GM21737 (cell line): Measurements from ENCODE around the gene PHOSPHO2.

Experiments
- ATAC-seq: cut with Tn5 transposase; IDR thresholded peaks from one replicate; pipeline ENCODE4 v1.9.1; 2021; ENCODE audit warnings: mild to moderate bottlenecking, moderate library complexity; ENCODE audit not compliant: unreplicated experiment

The PHOSPHO2 gene

GRCh38 chr2:169694113-169694893 is at the start of gene PHOSPHO2, which contains the start of gene CFAP210:
Gene PHOSPHO2 (plus strand): TSS chr2:169694469. CDS start chr2:169700972, 6,503 bp downstream.
Gene CFAP210 (minus strand): TSS chr2:169694405. CDS start chr2:169694327, 78 bp downstream.
- peak; percentile 100 for ATAC-seq

DNA sequence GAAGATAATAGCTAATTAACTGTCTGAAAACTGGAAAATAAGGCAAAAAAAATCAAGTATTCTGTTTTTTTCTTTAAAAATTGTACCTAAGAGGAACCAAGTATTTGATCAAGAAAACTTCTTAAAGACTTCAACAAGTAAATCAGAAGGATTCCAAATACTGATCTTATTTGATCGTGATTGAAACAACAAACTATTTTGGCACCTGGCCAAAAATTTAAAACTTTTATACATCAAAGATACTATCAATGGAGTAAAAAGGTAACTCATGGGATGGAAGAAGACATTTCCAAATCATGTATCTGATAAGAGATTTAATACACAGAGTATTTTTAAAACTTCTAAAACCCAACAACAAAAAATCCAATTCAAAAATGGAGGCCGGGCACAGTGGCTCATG is 46.8 kb upstream of the PHOSPHO2 start:
- no peak for ATAC-seq

DNA sequence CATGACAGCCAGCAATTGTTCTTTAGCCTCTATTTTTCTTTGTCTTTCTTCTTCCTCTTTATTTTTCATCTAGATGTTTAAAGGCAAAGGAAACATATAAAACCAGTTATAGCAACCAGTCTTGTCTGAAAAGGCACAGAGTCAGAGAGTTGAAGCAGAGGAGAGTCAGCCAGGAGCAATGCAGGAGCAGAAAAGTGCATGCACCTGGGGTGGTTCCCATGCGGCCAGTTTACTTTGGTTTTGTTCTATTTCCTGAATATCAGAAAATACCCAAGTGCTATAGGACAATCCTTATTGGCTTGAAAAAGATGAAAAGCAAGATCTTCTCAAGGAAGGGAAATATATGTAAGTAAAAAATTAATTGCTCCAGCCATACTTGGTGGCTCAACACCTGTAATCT is 45.0 kb upstream of the PHOSPHO2 start:
- ATAC-seq = no peak

DNA sequence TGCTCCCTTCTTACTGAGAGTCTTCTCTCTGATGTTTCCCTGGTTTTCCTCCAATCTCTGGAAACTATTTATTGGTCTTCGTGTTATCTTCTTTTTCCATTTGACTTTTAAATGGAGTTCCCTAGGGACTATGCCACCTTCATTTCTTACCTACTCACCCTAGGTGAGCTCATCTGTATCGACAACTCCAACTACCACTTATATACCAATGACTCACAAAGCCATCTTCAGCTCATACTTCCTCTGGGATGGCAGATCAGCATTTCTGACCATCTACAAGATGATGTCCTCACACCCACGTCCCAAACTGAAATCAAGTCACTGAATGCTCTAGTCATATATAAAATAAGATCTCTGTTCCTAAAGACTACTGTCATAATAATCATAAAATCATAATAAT is 40.6 kb upstream of the PHOSPHO2 start:
- ATAC-seq = no peak

DNA sequence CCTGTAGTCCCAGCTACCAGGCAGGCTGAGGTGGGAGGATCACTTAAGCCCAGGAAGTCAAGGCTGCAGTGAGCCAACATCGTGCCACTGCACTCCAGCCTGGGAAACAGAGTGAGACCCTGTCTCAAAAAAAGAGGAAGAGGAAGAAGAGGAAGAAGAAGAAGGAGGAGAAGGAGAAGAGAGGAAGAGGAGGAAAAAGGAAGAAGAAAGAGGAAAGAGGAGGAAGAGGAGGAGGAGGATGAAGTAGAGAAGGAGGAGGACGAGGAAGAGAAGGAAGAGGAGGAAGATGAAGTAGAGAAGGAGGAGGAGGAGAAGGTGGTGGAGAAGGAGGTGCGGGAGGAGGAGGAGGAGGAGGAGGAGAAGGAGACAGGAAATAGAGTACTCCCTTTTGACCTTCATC is 38.1 kb upstream of the PHOSPHO2 start:
- no peak for ATAC-seq

DNA sequence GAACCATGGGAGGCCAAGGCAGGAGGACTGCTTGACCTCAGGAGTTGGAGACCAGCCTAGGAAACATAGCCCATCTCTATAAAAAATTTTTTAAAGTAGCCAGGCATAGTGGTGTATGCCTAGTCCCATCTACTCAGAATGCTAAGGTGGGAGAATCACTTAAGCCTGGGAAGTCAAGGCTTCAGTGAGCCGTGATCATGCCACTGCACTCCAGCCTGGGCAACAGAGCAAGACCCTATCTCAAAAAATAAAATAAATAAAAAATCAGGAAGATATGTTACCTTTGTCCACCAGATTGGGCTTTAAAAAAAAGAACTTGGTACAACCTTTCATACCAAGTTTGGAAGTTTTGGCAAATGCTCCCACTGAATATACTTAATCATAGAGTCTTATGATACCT is 35.4 kb upstream of the PHOSPHO2 start:
- no peak for ATAC-seq

- ATAC-seq = no peak
Measured at GRCh38 chr2:169659320-169659719, 34.9 kb upstream of the PHOSPHO2 start.

DNA sequence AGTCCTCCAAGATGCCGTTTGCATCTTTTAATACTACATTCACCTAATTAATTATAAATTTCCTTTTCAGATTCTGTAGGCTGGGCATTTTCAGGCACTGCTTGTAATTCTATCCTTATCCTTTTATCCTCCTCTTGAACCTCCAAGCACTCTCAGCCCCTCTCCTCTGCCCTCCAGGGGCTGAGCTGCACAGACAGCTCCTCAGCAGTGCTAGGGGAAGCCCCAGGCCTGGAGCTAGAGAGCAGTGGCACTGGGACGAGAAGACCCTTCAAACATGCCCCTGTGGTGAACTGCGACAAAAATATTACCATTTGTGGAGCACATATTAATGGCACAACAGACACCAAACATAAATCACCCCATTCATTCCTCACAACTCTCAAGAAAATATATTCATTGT is 33.0 kb upstream of the PHOSPHO2 start:
- ATAC-seq = no peak

- ATAC-seq = no peak
Measured at GRCh38 chr2:169662744-169663143, 31.5 kb upstream of the PHOSPHO2 start.

- no peak for ATAC-seq
Measured at GRCh38 chr2:169663247-169663646, 31.0 kb upstream of the PHOSPHO2 start.

DNA sequence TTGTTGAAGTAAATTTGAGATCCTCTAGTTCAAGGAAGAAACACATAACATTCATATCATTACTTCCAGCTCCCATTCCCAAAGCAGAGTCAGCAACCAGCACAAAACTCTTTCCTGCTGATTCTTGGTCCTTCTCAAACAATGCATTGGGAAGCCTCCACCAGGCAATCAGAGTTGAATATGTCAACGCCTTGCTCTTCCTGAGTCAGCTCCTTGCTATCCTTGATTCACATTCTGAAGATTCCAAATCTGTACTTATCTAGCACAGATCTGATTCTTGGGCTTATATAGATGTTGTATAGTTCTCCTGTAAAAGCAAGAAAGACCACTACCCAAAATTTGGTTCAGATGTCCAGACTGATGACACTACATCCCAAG is 29.7 kb upstream of the PHOSPHO2 start:
- no peak for ATAC-seq

GRCh38 chr2:169664978-169665930 is 29.0 kb upstream of the PHOSPHO2 start:
- no peak for ATAC-seq

DNA sequence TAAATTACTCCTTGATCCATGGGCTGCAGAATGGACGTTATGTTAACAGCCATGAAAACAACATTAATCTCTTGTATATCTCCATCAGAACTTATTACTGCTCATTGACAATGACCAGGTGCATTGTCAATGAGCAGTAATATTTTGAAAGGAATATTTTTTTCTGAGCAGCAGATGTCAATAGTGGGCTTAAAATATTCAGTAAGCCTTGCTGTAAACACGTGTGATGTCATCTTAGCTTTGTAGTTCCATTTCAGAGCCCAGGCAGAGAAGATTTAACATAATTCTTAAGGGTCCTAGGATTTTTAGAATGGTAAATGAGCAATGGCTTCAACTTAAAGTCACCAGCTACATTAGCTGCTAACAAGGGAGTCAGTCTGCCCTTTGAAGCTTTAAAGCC is 26.7 kb upstream of the PHOSPHO2 start:
- ATAC-seq = no peak

DNA sequence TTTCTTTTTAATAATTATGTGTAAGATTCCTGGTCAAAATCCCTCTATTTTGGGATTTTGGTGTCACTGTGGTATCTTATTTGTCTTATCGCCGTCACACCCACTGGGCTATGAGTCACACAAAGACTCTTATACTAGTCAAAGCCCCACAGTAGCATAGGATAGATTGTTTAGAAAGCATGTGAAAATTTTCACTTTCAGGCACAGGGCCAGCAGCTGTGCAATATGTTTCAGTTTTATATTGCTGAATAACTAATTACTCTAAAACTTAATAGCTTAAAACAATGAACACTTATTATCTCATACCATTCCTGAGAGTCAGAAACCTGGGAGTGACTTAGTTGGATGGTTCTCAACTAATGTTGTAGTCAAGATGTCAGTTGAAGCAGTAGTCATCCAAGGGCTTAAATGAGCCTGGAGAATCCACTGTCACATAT is 24.0 kb upstream of the PHOSPHO2 start:
- no peak for ATAC-seq

- ATAC-seq = no peak
Measured at GRCh38 chr2:169670937-169671336, 23.3 kb upstream of the PHOSPHO2 start.

DNA sequence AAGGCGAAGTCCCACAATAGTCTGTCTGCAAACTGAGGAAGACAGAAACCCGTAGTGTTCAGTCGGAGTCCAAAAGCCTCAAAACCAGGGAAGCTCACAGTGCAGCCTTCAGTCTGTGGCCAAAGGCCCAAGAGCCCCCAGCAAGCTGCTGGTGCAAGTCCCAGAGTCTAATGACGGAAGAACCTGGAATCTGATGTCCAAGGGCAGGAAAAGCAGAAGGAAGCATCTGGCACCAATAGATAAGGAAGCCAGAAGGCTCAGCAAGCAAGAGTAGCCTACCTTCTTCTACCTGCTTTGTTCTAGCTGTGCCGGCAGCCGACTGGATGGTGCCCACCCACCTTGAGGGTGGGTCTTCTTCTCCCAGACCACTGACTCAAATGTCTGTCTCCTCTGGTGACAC is 21.9 kb upstream of the PHOSPHO2 start:
- ATAC-seq = no peak

GRCh38 chr2:169673106-169673505 is 21.2 kb upstream of the PHOSPHO2 start:
- no peak for ATAC-seq

- ATAC-seq = no peak
Measured at GRCh38 chr2:169673921-169674320, 20.3 kb upstream of the PHOSPHO2 start.

DNA sequence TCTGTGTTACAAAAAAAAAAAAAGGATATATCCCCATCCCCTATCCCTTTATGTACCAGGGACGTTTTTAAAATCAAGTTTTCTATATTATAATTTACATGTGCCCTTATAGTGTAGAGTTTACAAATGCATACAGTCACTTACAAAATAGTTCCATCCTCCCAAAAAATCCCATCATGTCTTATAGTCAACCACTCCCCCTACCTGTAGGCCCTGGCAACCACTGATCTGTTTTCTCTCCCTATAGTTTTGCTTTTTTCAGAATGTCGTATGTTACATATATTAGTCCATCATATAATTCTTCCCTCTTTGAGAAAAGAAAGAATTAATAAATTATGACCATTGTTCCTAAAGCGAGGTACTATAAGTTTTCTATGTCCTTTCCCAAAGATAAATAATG is 17.9 kb upstream of the PHOSPHO2 start:
- ATAC-seq = no peak

GRCh38 chr2:169676850-169677249 is 17.4 kb upstream of the PHOSPHO2 start:
- ATAC-seq = no peak

DNA sequence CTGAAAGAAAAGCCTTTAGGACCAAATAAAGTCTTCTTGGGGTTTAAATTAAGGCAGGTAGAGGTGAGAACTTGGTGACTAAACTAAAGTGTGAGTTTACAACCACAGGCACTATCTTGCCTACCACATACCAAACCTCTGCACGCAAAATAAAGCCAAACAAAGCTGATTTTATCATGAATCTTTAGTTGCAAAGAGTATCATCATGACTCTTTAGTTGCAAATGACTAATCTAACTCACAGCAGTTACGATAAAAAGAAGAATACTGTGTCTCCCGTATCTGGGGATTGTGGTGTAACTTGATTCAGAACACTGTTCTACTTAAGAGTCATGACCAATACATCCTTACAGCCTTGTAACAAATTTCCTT is 11.2 kb upstream of the PHOSPHO2 start:
- no peak for ATAC-seq
